Measurements from ENCODE around the gene SORCS2.
"Not testable (repeated sequence)": the region's sequence is repeated elsewhere in the genome, so short reads cannot be mapped to it uniquely, and the experiment has no call there.

- not testable (repeated sequence) for TF ChIP-seq CTCF, EZH2phosphoT487 (IDR thresholded peaks at IDR 0.05)
Measured at GRCh38 chr4:7165056-7165873, 27.1 kb upstream of the SORCS2 start.

All from neural progenitor cell (in vitro differentiated cells).